ENCODE results near the gene LDB3.
"Not testable (repeated sequence)": the region's sequence is repeated elsewhere in the genome, so short reads cannot be mapped to it uniquely, and the experiment has no call there.

Gene LDB3

GRCh38 chr10:86668297-86669165 is at the start of gene LDB3:
Gene LDB3 (plus strand): TSS chr10:86668511. CDS start chr10:86668692, 181 bp downstream.
- no peak for DNase-seq (ENCODE audit: low read depth)

- DNase-seq (ENCODE audit: low read depth) = no peak
These were observed 40.0 kb upstream of the LDB3 start for GRCh38 chr10:86628311-86628710.

- no peak for DNase-seq (ENCODE audit: low read depth)
These were observed 38.2 kb upstream of the LDB3 start for GRCh38 chr10:86630079-86630478.

- no peak for DNase-seq (ENCODE audit: low read depth)
These were observed 36.1 kb upstream of the LDB3 start for GRCh38 chr10:86632009-86632800.

GRCh38 chr10:86632951-86633350 is 35.4 kb upstream of the LDB3 start:
- DNase-seq (ENCODE audit: low read depth) = no peak

GRCh38 chr10:86635402-86635801 is 32.9 kb upstream of the LDB3 start:
- peak; percentile 81 for DNase-seq (ENCODE audit: low read depth)

GRCh38 chr10:86636311-86636710 is 32.0 kb upstream of the LDB3 start:
- no peak for DNase-seq (ENCODE audit: low read depth)

- no peak for DNase-seq (ENCODE audit: low read depth)
These were observed 26.3 kb upstream of the LDB3 start for GRCh38 chr10:86642021-86642420.

GRCh38 chr10:86642499-86642898 is 25.8 kb upstream of the LDB3 start:
- DNase-seq (ENCODE audit: low read depth) = no peak

GRCh38 chr10:86644152-86644793 is 24.0 kb upstream of the LDB3 start:
- DNase-seq (ENCODE audit: low read depth) = no peak

GRCh38 chr10:86644794-86645445 is 23.4 kb upstream of the LDB3 start:
- no peak for DNase-seq (ENCODE audit: low read depth)

GRCh38 chr10:86645621-86646165 is 22.6 kb upstream of the LDB3 start:
- not testable (repeated sequence) for DNase-seq (ENCODE audit: low read depth)

GRCh38 chr10:86646532-86646931 is 21.8 kb upstream of the LDB3 start:
- DNase-seq (ENCODE audit: low read depth) = no peak

GRCh38 chr10:86646933-86647332 is 21.4 kb upstream of the LDB3 start:
- no peak for DNase-seq (ENCODE audit: low read depth)

GRCh38 chr10:86647773-86648703 is 20.3 kb upstream of the LDB3 start:
- no peak for DNase-seq (ENCODE audit: low read depth)

GRCh38 chr10:86648704-86649427 is 19.4 kb upstream of the LDB3 start:
- DNase-seq (ENCODE audit: low read depth) = peak; percentile 76

- no peak for DNase-seq (ENCODE audit: low read depth)
These were observed 18.7 kb upstream of the LDB3 start for GRCh38 chr10:86649471-86650150.

GRCh38 chr10:86650151-86650550 is 18.2 kb upstream of the LDB3 start:
- no peak for DNase-seq (ENCODE audit: low read depth)

- DNase-seq (ENCODE audit: low read depth) = no peak
These were observed 17.3 kb upstream of the LDB3 start for GRCh38 chr10:86651021-86651471.
